Left lung (tissue), 10 donors: ENCODE data around the gene MALRD1. TPM values are rescaled to one million over a fixed set of nuclear protein-coding genes. Genes with fewer than 3 reads are reported as not detected.

Experiments
- ATAC-seq: fragments of 200-7000 bp; cut with Tn5 transposase; one replicate; pipeline ENCODE4 v1.9.1; 2020; ENCODE audit warnings: moderate library complexity
- DNase-seq, 4 donors: peaks; one replicate each; pipeline ENCODE4 v3.0.0-alpha.2; 2013 to 2020
- H3K27ac ChIP-seq, 2 donors: fragments of 200-600 bp; sonication (generic) in 1 of 2; one replicate each; pipeline versions ENCODE4 v1.5.0 to v1.8.0; 2020 to 2021
- H3K27me3 ChIP-seq, 2 donors: fragments of 200-600 bp; sonication (generic) in 1 of 2; one replicate each; pipeline versions ENCODE4 v1.5.0 to v1.8.0; 2020 to 2021
- H3K36me3 ChIP-seq, 2 donors: fragments of 200-600 bp; sonication (generic) in 1 of 2; one replicate each; pipeline versions ENCODE4 v1.5.0 to v1.8.0; 2020 to 2021
- H3K4me1 ChIP-seq, 2 donors: fragments of 200-600 bp; one replicate each; pipeline ENCODE4 v1.8.0; 2021
- H3K4me3 ChIP-seq, 2 donors: fragments of 200-600 bp; sonication (generic) in 1 of 2; one replicate each; pipeline versions ENCODE4 v1.5.0 to v1.8.0; 2020 to 2021; ENCODE audit warnings: mild to moderate bottlenecking in 1 of 2
- H3K9me3 ChIP-seq, 2 donors: fragments of 200-600 bp; sonication (generic) in 1 of 2; one replicate each; pipeline versions ENCODE4 v1.5.0 to v1.8.0; 2020 to 2021
- intact Hi-C, 2 donors: fragments of 100-400 bp; cut with DNase I; formaldehyde crosslinking; loops; one replicate each; pipeline versions ENCODE4 v1.11.2 to v1.14.2; 2022
- polyA plus RNA-seq, 6 donors: library from polyadenylated mRNA; unstranded; fragments of 120-200 nt; gene quantifications; one replicate each; pipeline ENCODE4 v1.2.1, GENCODE V29; 2013; ENCODE audit not compliant: insufficient read length in 6 of 6
- total RNA-seq, 2 donors: library from RNA; stranded (reverse); fragmentation: NEBNext Ultra II Directional; extraction: Animal tissue kit (Norgen Biotek cat#: 25700); gene quantifications; one replicate each; pipeline ENCODE4 v1.2.1, GENCODE V29; 2021
- TF ChIP-seq, protein P1 (sequence below), 2 donors: fragments of 200-600 bp; sonication (generic) in 1 of 2; IDR thresholded peaks; one replicate each; pipeline versions ENCODE4 v1.5.0 to v1.8.0; 2021; ENCODE audit warnings: antibody characterized with exemption in 2 of 2
- donor health status: DM: no; HTN: yes; CAD: no.
- donor health status: DM: no; HTN: no; CAD: no.

Gene MALRD1
- total and polyA plus RNA-seq, 8 donors: 2.6 to 12.3 (median 6.9) TPM

DNA sequence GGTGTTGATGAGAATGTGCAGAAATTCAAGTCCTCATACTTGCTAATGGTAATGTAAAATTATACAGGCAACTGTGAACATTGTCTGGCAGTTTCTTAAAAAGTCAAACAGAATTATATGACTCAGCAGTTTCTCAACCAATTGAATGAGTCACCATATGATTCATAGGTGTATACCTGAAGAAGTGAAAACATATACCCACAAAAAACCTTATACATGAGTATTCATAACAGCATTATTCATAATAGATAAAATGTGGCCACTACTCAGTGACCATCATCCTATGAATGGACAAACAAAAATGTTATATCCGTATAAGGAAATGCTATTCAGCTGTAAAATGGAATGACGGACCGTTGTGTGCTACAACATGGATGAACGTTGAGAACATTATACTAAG is 253.5 kb downstream of the MALRD1 start:
- H3K4me1 ChIP-seq: no peaks in the 10 kb centered on the region
- no peak for ATAC-seq
- TF ChIP-seq, protein P1, sequence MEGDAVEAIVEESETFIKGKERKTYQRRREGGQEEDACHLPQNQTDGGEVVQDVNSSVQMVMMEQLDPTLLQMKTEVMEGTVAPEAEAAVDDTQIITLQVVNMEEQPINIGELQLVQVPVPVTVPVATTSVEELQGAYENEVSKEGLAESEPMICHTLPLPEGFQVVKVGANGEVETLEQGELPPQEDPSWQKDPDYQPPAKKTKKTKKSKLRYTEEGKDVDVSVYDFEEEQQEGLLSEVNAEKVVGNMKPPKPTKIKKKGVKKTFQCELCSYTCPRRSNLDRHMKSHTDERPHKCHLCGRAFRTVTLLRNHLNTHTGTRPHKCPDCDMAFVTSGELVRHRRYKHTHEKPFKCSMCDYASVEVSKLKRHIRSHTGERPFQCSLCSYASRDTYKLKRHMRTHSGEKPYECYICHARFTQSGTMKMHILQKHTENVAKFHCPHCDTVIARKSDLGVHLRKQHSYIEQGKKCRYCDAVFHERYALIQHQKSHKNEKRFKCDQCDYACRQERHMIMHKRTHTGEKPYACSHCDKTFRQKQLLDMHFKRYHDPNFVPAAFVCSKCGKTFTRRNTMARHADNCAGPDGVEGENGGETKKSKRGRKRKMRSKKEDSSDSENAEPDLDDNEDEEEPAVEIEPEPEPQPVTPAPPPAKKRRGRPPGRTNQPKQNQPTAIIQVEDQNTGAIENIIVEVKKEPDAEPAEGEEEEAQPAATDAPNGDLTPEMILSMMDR (IDR thresholded peaks at IDR 0.05): no peak
- intact Hi-C loops: no loop called here
- no peak for DNase-seq
- no peak overlapping the region for H3K4me3 ChIP-seq
- H3K9me3 ChIP-seq: no peaks in the 10 kb centered on the region
- H3K36me3 ChIP-seq: no peaks in the 10 kb centered on the region
- no peaks in the 10 kb centered on the region for H3K27me3 ChIP-seq
- H3K27ac ChIP-seq: no peak overlapping the region

DNA sequence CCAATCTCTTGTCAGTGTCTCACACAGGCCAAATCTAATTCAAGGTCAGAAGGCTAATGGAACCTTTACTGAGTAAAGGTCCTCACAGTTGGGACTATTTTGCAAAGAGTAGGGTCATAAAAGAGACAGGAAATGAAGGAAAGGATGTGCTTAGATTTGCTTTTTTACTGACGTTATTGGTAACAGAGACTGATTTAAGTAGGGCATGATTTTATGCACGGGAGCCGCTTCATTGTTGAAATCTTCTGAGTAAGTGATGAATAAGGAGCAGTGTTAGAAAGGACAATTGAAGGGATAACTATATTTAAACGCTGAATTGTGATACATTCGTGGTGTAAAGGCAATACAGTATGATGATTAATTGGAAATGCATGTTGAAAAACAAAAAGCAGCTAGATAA is 261.5 kb downstream of the MALRD1 start:
- intact Hi-C loops: no loop called here

DNA sequence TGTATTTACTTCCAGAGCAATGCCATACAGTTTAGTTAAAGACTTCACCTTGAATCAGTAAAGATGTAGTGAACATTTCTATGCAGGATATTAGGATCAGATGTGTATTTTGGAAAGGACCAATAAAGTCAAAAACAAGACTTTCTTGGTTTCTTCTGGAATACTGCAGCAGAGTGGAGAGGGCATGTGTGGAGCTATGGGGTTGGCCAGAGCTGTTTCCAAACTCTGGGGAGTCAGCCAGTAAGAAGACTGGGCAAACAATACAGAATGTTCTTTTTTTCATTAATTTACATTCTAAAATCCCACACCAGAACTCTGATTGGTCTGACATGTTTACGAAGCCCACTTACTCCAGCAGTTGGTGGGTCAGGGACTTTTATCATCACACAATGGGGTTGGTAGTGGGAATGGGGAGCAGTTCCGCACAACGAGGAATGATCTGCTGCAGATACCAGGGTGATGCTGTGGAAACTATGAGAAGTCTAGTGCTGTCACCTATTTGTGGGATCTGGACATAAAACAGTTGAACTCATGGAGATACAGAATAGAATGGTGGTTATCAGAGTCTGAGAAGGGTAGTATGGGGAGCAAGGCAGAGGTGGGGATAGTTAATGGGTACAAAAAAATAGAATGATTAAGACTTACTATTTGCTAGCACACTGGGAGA is 267.7 kb downstream of the MALRD1 start:
- Histone ChIP-seq H3K27ac (no peak overlapping the region), H3K9me3 (no peaks in the 10 kb centered on the region), H3K4me3 (no peak overlapping the region), H3K4me1 (no peaks in the 10 kb centered on the region), H3K27me3 (no peaks in the 10 kb centered on the region), H3K36me3 (no peaks in the 10 kb centered on the region)
- TF ChIP-seq, protein P1 (IDR thresholded peaks at IDR 0.05): no peak
- ATAC-seq (no peak), DNase-seq (no peak)
- intact Hi-C loops: no loop called here

More for the DNA sequence above, 261.5 kb downstream of the MALRD1 start:
- Histone ChIP-seq H3K27ac (no peak overlapping the region), H3K9me3 (no peaks in the 10 kb centered on the region), H3K4me3 (no peak overlapping the region), H3K36me3 (no peaks in the 10 kb centered on the region), H3K4me1 (no peaks in the 10 kb centered on the region), H3K27me3 (no peaks in the 10 kb centered on the region)
- no peak for DNase-seq
- ATAC-seq: no peak
- TF ChIP-seq, protein P1 (IDR thresholded peaks at IDR 0.05): no peak

DNA sequence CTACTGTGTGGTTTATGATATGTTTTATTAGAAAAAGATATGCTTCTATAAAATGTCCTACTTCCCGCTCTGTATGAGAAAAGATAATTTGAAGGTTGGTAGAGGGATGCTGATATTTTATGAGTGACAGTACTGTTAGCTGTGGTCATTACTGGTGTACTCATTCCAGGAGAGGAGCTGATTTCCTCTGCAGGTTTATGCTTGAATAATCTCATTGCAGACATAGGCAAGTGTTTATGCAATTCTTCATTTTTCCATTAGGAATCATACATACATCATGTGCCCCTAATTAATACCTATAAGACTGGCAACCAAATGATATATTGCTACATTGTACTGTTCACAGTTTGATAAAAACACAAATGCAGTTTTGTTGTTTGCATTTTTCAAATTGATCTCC is 269.4 kb downstream of the MALRD1 start:
- no peaks in the 10 kb centered on the region for H3K36me3 ChIP-seq
- intact Hi-C loops: no loop called here
- H3K9me3 ChIP-seq: no peaks in the 10 kb centered on the region
- TF ChIP-seq, protein P1 (IDR thresholded peaks at IDR 0.05): no peak
- no peaks in the 10 kb centered on the region for H3K4me1 ChIP-seq
- DNase-seq: no peak
- H3K27ac ChIP-seq: no peak overlapping the region
- no peak for ATAC-seq
- H3K27me3 ChIP-seq: no peaks in the 10 kb centered on the region
- H3K4me3 ChIP-seq: no peak overlapping the region

DNA sequence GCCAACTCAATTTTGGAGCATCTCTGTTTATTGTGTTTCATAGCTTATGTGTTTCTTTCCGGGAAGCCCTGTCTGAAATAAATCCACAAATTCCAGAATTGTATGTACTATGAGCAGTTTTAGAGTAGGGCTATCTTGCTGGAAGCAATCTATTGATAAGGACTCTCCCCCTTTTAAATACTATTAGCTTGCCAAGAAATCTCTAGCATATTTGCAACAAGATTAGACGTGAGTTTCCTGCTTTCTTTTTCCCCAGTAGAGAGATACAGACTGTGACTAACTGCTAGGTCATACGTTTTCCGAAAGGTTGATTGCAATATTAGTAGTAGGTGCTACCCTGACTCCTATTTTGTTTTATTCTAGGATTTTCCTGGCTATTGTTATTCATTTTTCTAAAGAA is 277.0 kb downstream of the MALRD1 start:
- ATAC-seq (no peak), DNase-seq (no peak)

More for the DNA sequence above, 277.0 kb downstream of the MALRD1 start:
- TF ChIP-seq, protein P1 (IDR thresholded peaks at IDR 0.05): no peak
- intact Hi-C loops: no loop called here
- Histone ChIP-seq H3K36me3 (no peaks in the 10 kb centered on the region), H3K4me1 (no peaks in the 10 kb centered on the region), H3K4me3 (no peak overlapping the region), H3K27me3 (no peaks in the 10 kb centered on the region), H3K27ac (no peak overlapping the region), H3K9me3 (no peaks in the 10 kb centered on the region)
